Keratinocyte (primary cell): ENCODE results near the gene HMGCS1. TPM values are rescaled to one million over a fixed set of nuclear protein-coding genes. Genes with fewer than 3 reads are reported as not detected.

Experiments
- DNase-seq: peaks from one replicate; pipeline ENCODE4 v3.0.0-alpha.2; 2011; ENCODE audit warnings: low read depth, missing footprints, low spot score
- FAIRE-seq: peaks from 2 replicates; lab custom pipeline; 2011; peaks lifted over from hg19 to GRCh38; lab: Jason Lieb, UNC
- H2AFZ ChIP-seq: 2 replicates; pipeline ENCODE4 v1.6.0; 2012; ENCODE audit warnings: low read length, control low read depth, inconsistent platforms; ENCODE audit not compliant: control insufficient read depth
- H3K27ac ChIP-seq: 2 replicates; pipeline ENCODE4 v1.5.1; 2011; ENCODE audit warnings: low read length; ENCODE audit not compliant: control insufficient read depth, insufficient read depth
- H3K27me3 ChIP-seq: 3 replicates; pipeline ENCODE4 v1.6.0; 2011; ENCODE audit warnings: low read length; ENCODE audit not compliant: control insufficient read depth, insufficient read depth; ENCODE audit errors: extremely low read depth
- H3K36me3 ChIP-seq, 2 experiments: 2 replicates in 1 of 2; 3 replicates in 1 of 2; pipeline ENCODE4 v1.5.1; 2011; ENCODE audit warnings: low read length in 2 of 2, mild to moderate bottlenecking in 1 of 2; ENCODE audit not compliant: control insufficient read depth in 2 of 2, insufficient read depth in 2 of 2; ENCODE audit errors: extremely low read depth in 1 of 2
- H3K4me1 ChIP-seq: 3 replicates; pipeline ENCODE4 v1.5.1; 2011; ENCODE audit warnings: low read length; ENCODE audit not compliant: control insufficient read depth, insufficient read depth; ENCODE audit errors: extremely low read depth
- H3K4me2 ChIP-seq: 3 replicates; pipeline ENCODE4 v1.6.0; 2011; ENCODE audit warnings: low read depth, low read length; ENCODE audit not compliant: control insufficient read depth, insufficient read depth; ENCODE audit errors: extremely low read depth
- H3K4me3 ChIP-seq, 3 experiments: fragments of 200-600 bp in 1 of 3; sonication (generic) in 1 of 3; 2 replicates in 2 of 3; 3 replicates in 1 of 3; pipeline ENCODE4 v1.5.1; 2011 to 2016; ENCODE audit warnings: low read length in 3 of 3, mild to moderate bottlenecking in 3 of 3, control low read depth in 2 of 3, inconsistent platforms in 1 of 3, low read depth in 1 of 3, mixed read lengths in 1 of 3, mixed run types in 1 of 3, moderate library complexity in 1 of 3; ENCODE audit not compliant: control insufficient read depth in 2 of 3, insufficient read depth in 2 of 3; ENCODE audit errors: extremely low read depth in 1 of 3
- H3K79me2 ChIP-seq: 2 replicates; pipeline ENCODE4 v1.6.0; 2012; ENCODE audit warnings: low read length; ENCODE audit not compliant: control insufficient read depth, insufficient read depth
- H3K9ac ChIP-seq: 3 replicates; pipeline ENCODE4 v1.6.0; 2011; ENCODE audit warnings: low read length; ENCODE audit not compliant: control insufficient read depth, insufficient read depth; ENCODE audit errors: extremely low read depth
- H3K9me1 ChIP-seq: 3 replicates; pipeline ENCODE4 v1.6.0; 2011; ENCODE audit warnings: low read length; ENCODE audit not compliant: control insufficient read depth, insufficient read depth; ENCODE audit errors: extremely low read depth
- H3K9me3 ChIP-seq: 2 replicates; pipeline ENCODE4 v1.5.1; 2012; ENCODE audit warnings: low read depth, low read length; ENCODE audit not compliant: control insufficient read depth
- H4K20me1 ChIP-seq: 3 replicates; pipeline ENCODE4 v1.6.0; 2011; ENCODE audit warnings: low read length; ENCODE audit not compliant: control insufficient read depth, insufficient read depth; ENCODE audit errors: extremely low read depth
- CTCF ChIP-seq, 3 experiments: IDR thresholded peaks in 1 of 3; conservative IDR thresholded peaks in 1 of 3; optimal IDR thresholded peaks in 1 of 3; 2 replicates in 2 of 3; 3 replicates in 1 of 3; pipeline versions ENCODE3 to v1.5.1; 2011; ENCODE audit warnings: low read length in 3 of 3, mild to moderate bottlenecking in 3 of 3, moderate library complexity in 2 of 3, control low read depth in 1 of 3, inconsistent platforms in 1 of 3; ENCODE audit not compliant: insufficient read depth in 2 of 3; ENCODE audit errors: extremely low read depth in 1 of 3
- EZH2 ChIP-seq: IDR thresholded peaks from one replicate; pipeline ENCODE4 v1.6.1; 2012; ENCODE audit warnings: inconsistent platforms, mild to moderate bottlenecking, low read length, moderate library complexity
- dilution Hi-C: fragments of 300-500 bp; cut with MboI; formaldehyde crosslinking; loops from one replicate; pipeline ENCODE4 v1.7.0; 2020; ENCODE audit warnings: low sequenced_read_pairs; ENCODE audit not compliant: extremely low pct_ligation_motif_present
- polyA minus RNA-seq, 3 experiments: library from RNA; depleted of rRNA, polyadenylated mRNA; stranded (reverse); fragments of >200 nt; gene quantifications; 1 replicate in 1 of 3; 2 replicates in 1 of 3; 3 replicates in 1 of 3; pipeline ENCODE4 v1.2.3, GENCODE V29; 2011
- polyA plus RNA-seq, 5 experiments: library from polyadenylated mRNA; depleted of rRNA in 3 of 5; stranded (reverse) in 3 of 5; stranded (forward) in 1 of 5; unstranded in 1 of 5; fragments of >200 nt; gene quantifications; 1 replicate in 1 of 5; 2 replicates in 3 of 5; 3 replicates in 1 of 5; pipeline versions ENCODE4 v1.2.1 to v1.2.3, GENCODE V29; 2011 to 2012; ENCODE audit warnings: missing spikeins in 2 of 5, low read depth in 1 of 5, low replicate concordance in 1 of 5

The HMGCS1 gene
- polyA plus RNA-seq, result 201 to 512 TPM (median 381 TPM) in 3 replicates
- 170 TPM for polyA plus RNA-seq (2011; ENCODE audit: low read depth)
- 110 and 222 TPM in 2 replicates for polyA plus RNA-seq (2011; cell fraction: cytosol; rRNA removed)
- polyA plus RNA-seq (2011; cell fraction: nucleus; rRNA removed), result 312 and 435 TPM in 2 replicates
- polyA plus RNA-seq (2012; ENCODE audit: low replicate concordance), result 83.4 and 351 TPM in 2 replicates
- 101 to 485 TPM (median 163 TPM) in 3 replicates for polyA minus RNA-seq
- polyA minus RNA-seq (2011; cell fraction: cytosol; rRNA and poly(A)+ RNA removed), result 148 TPM
- 272 and 495 TPM in 2 replicates for polyA minus RNA-seq (2011; cell fraction: nucleus; rRNA and poly(A)+ RNA removed)

- Histone ChIP-seq H3K4me3 (peak within 1 kb of the TSS; percentile 94 to 98 (median 97)), H3K79me2 (peaks cover 50% of the 10 kb centered on the region), H3K4me2 (peak within 1 kb of the TSS; percentile 98), H2AFZ (peak within 1 kb of the TSS; percentile 71), H3K27me3 (no peaks in the 10 kb centered on the region), H3K36me3 (peaks cover 3 to 14% of the 10 kb centered on the region in 2 experiments), H3K9ac (peak within 1 kb of the TSS; percentile 89), H3K9me3 (no peaks in the 10 kb centered on the region), H3K9me1 (no peaks in the 10 kb centered on the region), H4K20me1 (peaks cover 27% of the 10 kb centered on the region), H3K4me1 (peaks cover 54% of the 10 kb centered on the region), H3K27ac (peak within 1 kb of the TSS; percentile 94)
- dilution Hi-C loops, result no loop called here
- DNase-seq (peak; percentile 96), FAIRE-seq (peak; percentile 73)
- TF ChIP-seq CTCF (optimal IDR thresholded peaks at IDR 0.05 in 1 of 3, IDR thresholded peaks at IDR 0.05 in 1 of 3, conservative IDR thresholded peaks at IDR 0.05 in 1 of 3; ENCODE audit: extremely low read depth in 1 of 3, insufficient read depth in 2 of 3, low read length in 3 of 3), result no peak
Measured at GRCh38 chr5:43313035-43313853, at the start of gene HMGCS1. HMGCS1 (minus strand) TSS chr5:43313412; CDS start chr5:43298965, 14,447 bp downstream.

GRCh38 chr5:43358726-43359125 lies 45.5 kb upstream of the HMGCS1 start:
- dilution Hi-C loops, result no loop called here
- Histone ChIP-seq H3K9ac (no peak overlapping the region), H4K20me1 (no peaks in the 10 kb centered on the region), H3K9me3 (peaks cover 4% of the 10 kb centered on the region), H3K36me3 (no peaks in the 10 kb centered on the region), H3K79me2 (no peaks in the 10 kb centered on the region), H3K27ac (no peak overlapping the region), H3K4me3 (no peak overlapping the region), H3K4me2 (no peak overlapping the region), H2AFZ (no peak overlapping the region), H3K9me1 (no peaks in the 10 kb centered on the region), H3K27me3 (no peaks in the 10 kb centered on the region), H3K4me1 (peaks cover 19% of the 10 kb centered on the region)
- no peak for TF ChIP-seq CTCF (optimal IDR thresholded peaks at IDR 0.05 in 1 of 3, IDR thresholded peaks at IDR 0.05 in 1 of 3, conservative IDR thresholded peaks at IDR 0.05 in 1 of 3; ENCODE audit: extremely low read depth in 1 of 3, insufficient read depth in 2 of 3, low read length in 3 of 3)
- TF ChIP-seq EZH2, result no peak
- FAIRE-seq (no peak), DNase-seq (no peak)
